ENCODE data around the gene LAMA2. TPM values are rescaled to one million over a fixed set of nuclear protein-coding genes. Genes with fewer than 3 reads are reported as not detected.

Gene LAMA2
- total and polyA plus RNA-seq, 2 donors from 2014 or later, result 2.2 to 20.8 TPM

DNA sequence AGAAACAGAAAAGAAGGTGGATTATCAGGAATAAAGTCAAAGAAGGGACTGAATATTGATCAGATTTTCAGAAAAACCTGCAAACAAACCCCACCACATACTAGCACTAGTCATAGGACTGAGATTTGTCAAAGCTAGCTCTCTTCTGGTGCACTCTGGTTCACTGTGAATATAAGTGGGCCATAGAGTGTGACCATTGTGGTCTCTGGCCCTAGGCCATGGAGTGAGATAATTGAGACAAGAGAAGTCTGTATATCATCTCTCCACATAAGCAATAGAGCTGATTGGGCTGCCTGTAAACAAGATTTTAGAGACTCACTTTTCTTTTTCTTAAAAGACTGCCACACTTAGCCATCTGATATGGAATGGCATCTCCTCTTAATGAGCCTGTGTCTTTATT lies 247.2 kb downstream of the LAMA2 start:
- no peak overlapping the region for H3K4me3 ChIP-seq (ENCODE audit: low read length in 3 of 3)
- TF ChIP-seq, protein P1, sequence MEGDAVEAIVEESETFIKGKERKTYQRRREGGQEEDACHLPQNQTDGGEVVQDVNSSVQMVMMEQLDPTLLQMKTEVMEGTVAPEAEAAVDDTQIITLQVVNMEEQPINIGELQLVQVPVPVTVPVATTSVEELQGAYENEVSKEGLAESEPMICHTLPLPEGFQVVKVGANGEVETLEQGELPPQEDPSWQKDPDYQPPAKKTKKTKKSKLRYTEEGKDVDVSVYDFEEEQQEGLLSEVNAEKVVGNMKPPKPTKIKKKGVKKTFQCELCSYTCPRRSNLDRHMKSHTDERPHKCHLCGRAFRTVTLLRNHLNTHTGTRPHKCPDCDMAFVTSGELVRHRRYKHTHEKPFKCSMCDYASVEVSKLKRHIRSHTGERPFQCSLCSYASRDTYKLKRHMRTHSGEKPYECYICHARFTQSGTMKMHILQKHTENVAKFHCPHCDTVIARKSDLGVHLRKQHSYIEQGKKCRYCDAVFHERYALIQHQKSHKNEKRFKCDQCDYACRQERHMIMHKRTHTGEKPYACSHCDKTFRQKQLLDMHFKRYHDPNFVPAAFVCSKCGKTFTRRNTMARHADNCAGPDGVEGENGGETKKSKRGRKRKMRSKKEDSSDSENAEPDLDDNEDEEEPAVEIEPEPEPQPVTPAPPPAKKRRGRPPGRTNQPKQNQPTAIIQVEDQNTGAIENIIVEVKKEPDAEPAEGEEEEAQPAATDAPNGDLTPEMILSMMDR (IDR thresholded peaks at IDR 0.05; ENCODE audit: borderline replicate concordance, extremely low read depth, insufficient read depth), result no peak
- no peaks in the 10 kb centered on the region for H3K27me3 ChIP-seq (ENCODE audit: control insufficient read depth, insufficient read depth, low read length)
- H3K9me3 ChIP-seq (ENCODE audit: control insufficient read depth in 2 of 3, insufficient read depth in 1 of 3, low read length in 3 of 3), result no peaks in the 10 kb centered on the region
- FAIRE-seq (no peak), DNase-seq (no peak)
- intact Hi-C loops (cut with DNase I), result no loop called here
- H3K4me1 ChIP-seq (ENCODE audit: control insufficient read depth in 2 of 3, insufficient read depth in 2 of 3, low read depth in 1 of 3, low read length in 3 of 3), result peaks cover 0 to 4% (median 0%) of the 10 kb centered on the region in 3 donors
- H3K36me3 ChIP-seq (ENCODE audit: control insufficient read depth in 2 of 3, insufficient read depth in 3 of 3, low read length in 3 of 3), result no peaks in the 10 kb centered on the region
- H3K27ac ChIP-seq (ENCODE audit: low read depth in 2 of 2, low read length in 2 of 2), result no peak overlapping the region
- no peak overlapping the region for H3K9ac ChIP-seq (ENCODE audit: low read length in 3 of 3)

DNA sequence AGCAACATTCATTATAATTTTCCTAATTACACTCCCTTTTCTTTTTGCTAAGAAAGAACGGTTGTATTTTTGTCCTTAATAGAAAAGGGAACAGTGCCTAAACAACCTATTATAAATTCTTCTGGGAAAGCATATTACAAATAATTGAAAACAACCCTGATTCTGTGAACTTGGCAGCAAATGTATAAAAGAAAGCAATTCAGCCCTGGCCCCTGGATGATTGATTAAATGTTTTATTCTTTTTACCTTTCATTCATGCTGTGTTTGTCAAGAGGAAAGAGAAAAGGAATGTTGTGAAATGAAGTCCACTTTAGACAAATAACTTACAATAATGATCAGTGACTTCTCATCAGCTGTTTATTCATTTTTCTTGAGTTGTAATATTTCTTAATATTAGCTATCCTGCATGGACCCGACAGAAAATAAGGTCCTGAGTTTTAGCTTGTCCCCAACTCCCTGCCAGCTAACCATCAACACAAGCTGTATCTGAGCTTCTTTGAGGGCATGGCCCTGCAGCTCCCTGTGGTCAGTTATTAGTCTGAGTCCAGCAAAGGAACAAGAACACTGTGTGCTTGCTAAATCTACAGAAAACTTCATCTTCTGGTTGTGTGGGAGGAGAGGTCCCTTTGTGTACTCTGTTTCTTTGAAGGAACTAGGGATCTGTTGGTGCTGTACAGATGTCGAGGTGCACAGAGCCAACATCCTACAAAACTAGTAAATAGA lies 248.2 kb downstream of the LAMA2 start:
- intact Hi-C loops (cut with DNase I), result no loop called here
- no peaks in the 10 kb centered on the region for H3K36me3 ChIP-seq (ENCODE audit: control insufficient read depth in 2 of 3, insufficient read depth in 3 of 3, low read length in 3 of 3)
- FAIRE-seq (no peak), DNase-seq (peak in 1 of 5 donors; percentile 69)
- peaks cover 0 to 4% (median 0%) of the 10 kb centered on the region in 3 donors for H3K4me1 ChIP-seq (ENCODE audit: control insufficient read depth in 2 of 3, insufficient read depth in 2 of 3, low read depth in 1 of 3, low read length in 3 of 3)
- no peak overlapping the region for H3K4me3 ChIP-seq (ENCODE audit: low read length in 3 of 3)
- H3K27me3 ChIP-seq (ENCODE audit: control insufficient read depth, insufficient read depth, low read length), result no peaks in the 10 kb centered on the region
- H3K27ac ChIP-seq (ENCODE audit: low read depth in 2 of 2, low read length in 2 of 2), result no peak overlapping the region
- no peaks in the 10 kb centered on the region for H3K9me3 ChIP-seq (ENCODE audit: control insufficient read depth in 2 of 3, insufficient read depth in 1 of 3, low read length in 3 of 3)
- TF ChIP-seq, protein P1 (IDR thresholded peaks at IDR 0.05; ENCODE audit: borderline replicate concordance, extremely low read depth, insufficient read depth), result no peak
- H3K9ac ChIP-seq (ENCODE audit: low read length in 3 of 3), result no peak overlapping the region

DNA sequence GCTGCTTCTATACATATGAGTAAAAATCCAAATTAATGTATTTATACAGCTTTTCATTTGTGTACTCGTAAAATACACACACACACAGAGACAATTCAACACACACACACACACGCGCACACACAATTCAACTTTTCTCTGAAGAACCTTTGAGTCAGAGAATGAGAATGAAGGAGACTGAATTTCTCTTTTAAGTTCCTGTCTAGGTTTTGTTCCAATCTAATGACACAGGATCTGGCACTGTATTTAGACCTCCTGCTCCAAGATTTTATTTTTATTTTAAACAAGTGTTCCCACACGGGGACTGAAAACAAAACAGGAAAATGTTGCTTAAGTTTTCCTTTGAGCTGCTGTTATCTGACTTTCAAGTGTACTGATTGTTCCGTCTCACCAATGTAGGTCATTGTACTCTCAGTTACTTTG lies 250.8 kb downstream of the LAMA2 start:
- Histone ChIP-seq H3K36me3 (ENCODE audit: control insufficient read depth in 2 of 3, insufficient read depth in 3 of 3, low read length in 3 of 3) (no peaks in the 10 kb centered on the region), H3K27me3 (ENCODE audit: control insufficient read depth, insufficient read depth, low read length) (no peaks in the 10 kb centered on the region), H3K9ac (ENCODE audit: low read length in 3 of 3) (no peak overlapping the region), H3K4me3 (ENCODE audit: low read length in 3 of 3) (no peak overlapping the region), H3K27ac (ENCODE audit: low read depth in 2 of 2, low read length in 2 of 2) (no peak overlapping the region), H3K4me1 (ENCODE audit: control insufficient read depth in 2 of 3, insufficient read depth in 2 of 3, low read depth in 1 of 3, low read length in 3 of 3) (peaks cover 0 to 4% (median 0%) of the 10 kb centered on the region in 3 donors), H3K9me3 (ENCODE audit: control insufficient read depth in 2 of 3, insufficient read depth in 1 of 3, low read length in 3 of 3) (no peaks in the 10 kb centered on the region)
- FAIRE-seq (no peak), DNase-seq (peak in 1 of 5 donors; percentile 22)
- intact Hi-C loops (cut with DNase I), result no loop called here
- TF ChIP-seq, protein P1 (IDR thresholded peaks at IDR 0.05; ENCODE audit: borderline replicate concordance, extremely low read depth, insufficient read depth), result no peak

Data from kidney (tissue), 14 donors.